ENCODE measurements around the gene LAMA2. TPM values are rescaled to one million over a fixed set of nuclear protein-coding genes. Genes with fewer than 3 reads are reported as not detected.

LAMA2 gene
- total and polyA plus RNA-seq, 8 donors: 3.4 to 110 (median 31.6) TPM

DNA sequence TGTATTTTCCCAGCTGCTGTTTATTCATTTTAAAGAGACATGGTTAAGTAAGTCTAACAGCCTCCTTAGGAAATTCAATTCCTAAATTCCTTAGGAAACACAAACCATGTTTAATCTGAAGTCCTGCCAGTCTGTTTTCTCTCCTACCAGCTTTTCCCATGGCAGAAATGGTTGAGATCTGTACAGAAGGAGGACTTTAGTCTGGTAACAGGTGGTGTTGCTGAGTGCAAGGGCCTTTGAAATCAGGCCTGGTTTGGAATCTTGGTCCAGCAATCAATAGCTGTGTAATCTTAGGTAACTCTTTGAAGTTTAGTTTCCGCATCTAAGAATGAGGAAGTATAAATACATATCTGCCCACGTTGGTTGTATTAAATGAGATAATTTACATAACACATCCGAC is 232.5 kb downstream of the LAMA2 start:
- WGBS, 5 donors: 24 to 59% (median 29%) methylated on average over 3 of the region's 3 CpGs
- Histone ChIP-seq H3K27ac (peak overlapping the region in 1 of 5 donors; percentile 44), H3K9me3 (no peaks in the 10 kb centered on the region), H3K27me3 (no peaks in the 10 kb centered on the region), H3K4me3 (no peak overlapping the region), H3K4me1 (peaks cover 0 to 23% (median 16%) of the 10 kb centered on the region in 4 donors), H3K36me3 (no peaks in the 10 kb centered on the region)
- intact Hi-C loops (cut with DNase I; ENCODE audit: low total_unique reads): no loop called here
- TF ChIP-seq, protein P1, sequence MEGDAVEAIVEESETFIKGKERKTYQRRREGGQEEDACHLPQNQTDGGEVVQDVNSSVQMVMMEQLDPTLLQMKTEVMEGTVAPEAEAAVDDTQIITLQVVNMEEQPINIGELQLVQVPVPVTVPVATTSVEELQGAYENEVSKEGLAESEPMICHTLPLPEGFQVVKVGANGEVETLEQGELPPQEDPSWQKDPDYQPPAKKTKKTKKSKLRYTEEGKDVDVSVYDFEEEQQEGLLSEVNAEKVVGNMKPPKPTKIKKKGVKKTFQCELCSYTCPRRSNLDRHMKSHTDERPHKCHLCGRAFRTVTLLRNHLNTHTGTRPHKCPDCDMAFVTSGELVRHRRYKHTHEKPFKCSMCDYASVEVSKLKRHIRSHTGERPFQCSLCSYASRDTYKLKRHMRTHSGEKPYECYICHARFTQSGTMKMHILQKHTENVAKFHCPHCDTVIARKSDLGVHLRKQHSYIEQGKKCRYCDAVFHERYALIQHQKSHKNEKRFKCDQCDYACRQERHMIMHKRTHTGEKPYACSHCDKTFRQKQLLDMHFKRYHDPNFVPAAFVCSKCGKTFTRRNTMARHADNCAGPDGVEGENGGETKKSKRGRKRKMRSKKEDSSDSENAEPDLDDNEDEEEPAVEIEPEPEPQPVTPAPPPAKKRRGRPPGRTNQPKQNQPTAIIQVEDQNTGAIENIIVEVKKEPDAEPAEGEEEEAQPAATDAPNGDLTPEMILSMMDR (IDR thresholded peaks at IDR 0.05): no peak
- peak in 1 of 3 donors; percentile 43 for TF ChIP-seq POLR2AphosphoS5 (IDR thresholded peaks at IDR 0.05)
- no peak for DNase-seq

DNA sequence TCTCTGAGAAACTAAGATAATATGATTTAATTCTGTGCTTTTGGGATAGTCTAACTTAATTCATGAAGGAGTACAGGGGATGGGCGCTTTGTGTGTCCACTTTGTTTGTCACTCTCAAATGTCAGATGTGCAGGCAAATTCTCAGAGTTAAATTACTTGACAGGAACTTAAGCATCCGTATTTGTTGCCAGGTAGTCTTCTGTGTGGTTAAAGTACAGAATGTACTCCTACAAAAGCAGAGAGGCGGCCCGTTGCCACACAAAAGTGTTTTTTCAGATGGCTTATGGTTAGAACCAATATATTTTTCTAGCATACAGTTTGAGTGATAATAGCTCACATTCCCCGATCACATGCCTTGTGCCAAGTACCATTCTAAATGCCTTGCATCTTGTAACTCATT is 234.4 kb downstream of the LAMA2 start:
- H3K27me3 ChIP-seq: no peaks in the 10 kb centered on the region
- intact Hi-C loops (cut with DNase I; ENCODE audit: low total_unique reads): no loop called here
- 73 to 91% (median 80%) methylated on average over 5 of the region's 5 CpGs for WGBS, 5 donors
- no peak overlapping the region for H3K27ac ChIP-seq
- no peak for DNase-seq
- no peaks in the 10 kb centered on the region for H3K9me3 ChIP-seq
- no peaks in the 10 kb centered on the region for H3K36me3 ChIP-seq
- H3K4me3 ChIP-seq: no peak overlapping the region
- no peak for TF ChIP-seq EP300 (IDR thresholded peaks at IDR 0.05)
- TF ChIP-seq POLR2A (IDR thresholded peaks at IDR 0.05): no peak
- TF ChIP-seq, protein P1 (IDR thresholded peaks at IDR 0.05): no peak
- TF ChIP-seq POLR2AphosphoS5 (IDR thresholded peaks at IDR 0.05): no peak
- H3K4me1 ChIP-seq: peaks cover 0 to 13% (median 9%) of the 10 kb centered on the region in 4 donors

DNA sequence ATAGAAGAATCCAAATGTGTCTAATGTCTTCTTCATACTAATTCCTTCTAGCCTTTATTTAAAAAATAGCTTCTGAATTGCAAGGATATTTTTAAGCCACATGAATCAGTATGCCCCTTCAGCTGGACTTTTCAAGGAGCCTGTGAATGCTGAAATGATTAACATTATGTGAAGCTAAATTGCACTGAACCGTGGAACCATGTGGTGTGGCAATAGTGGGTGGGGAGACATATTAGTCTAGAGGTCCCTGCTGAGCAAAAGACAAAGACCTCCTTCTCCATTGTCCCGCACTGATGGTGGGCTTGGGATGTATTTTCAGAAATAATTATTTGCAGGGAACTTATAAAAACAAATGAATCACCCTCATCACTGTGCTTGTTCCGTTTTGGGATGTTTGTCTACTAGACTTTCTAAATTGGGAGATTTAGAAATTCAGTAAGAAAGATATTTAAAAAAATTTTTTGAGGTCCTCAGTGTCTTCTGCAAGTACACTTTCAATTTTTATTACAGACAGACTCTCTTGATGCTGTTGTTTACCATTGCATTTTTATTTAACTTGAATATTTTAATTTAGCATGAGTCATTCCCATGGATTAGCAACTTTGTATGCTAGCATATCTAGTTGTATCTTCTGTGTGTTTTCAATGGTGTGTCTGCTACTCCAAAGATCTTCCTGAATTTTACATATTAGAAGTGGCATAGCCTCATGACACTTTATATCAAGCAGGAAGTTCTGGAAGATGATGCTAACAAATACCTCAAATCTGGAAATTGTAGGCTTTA is 238.1 kb downstream of the LAMA2 start:
- Histone ChIP-seq H3K9me3 (no peaks in the 10 kb centered on the region), H3K4me3 (no peak overlapping the region), H3K27ac (no peak overlapping the region), H3K36me3 (no peaks in the 10 kb centered on the region), H3K27me3 (no peaks in the 10 kb centered on the region), H3K4me1 (peaks cover 0 to under 1% (median 0%) of the 10 kb centered on the region in 4 donors)
- 69 to 81% (median 73%) methylated on average over 3 of the region's 3 CpGs for WGBS, 5 donors
- no peak for DNase-seq
- no peak for TF ChIP-seq POLR2A (IDR thresholded peaks at IDR 0.05)
- TF ChIP-seq, protein P1 (IDR thresholded peaks at IDR 0.05): no peak
- TF ChIP-seq EP300 (IDR thresholded peaks at IDR 0.05): no peak
- no peak for TF ChIP-seq POLR2AphosphoS5 (IDR thresholded peaks at IDR 0.05)
- intact Hi-C loops (cut with DNase I; ENCODE audit: low total_unique reads): no loop called here

DNA sequence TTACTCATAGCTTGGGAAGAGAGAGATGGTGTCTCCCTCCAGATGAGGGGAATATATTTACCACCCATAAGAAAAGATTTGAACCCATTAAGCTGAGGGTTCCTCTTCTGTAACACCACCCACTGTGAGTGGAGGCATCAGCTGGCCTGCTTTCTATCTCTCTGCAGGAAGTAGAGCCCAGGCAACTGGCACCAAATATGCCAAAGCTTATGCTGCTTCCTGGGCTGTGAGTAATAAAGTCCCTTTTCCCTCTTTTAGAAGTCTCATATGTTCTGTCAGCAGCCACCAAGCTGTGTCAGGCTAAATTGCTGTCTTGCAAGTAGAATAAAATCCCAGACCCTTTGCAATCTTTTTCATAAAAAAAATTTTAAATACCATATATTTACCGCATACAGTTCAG is 241.4 kb downstream of the LAMA2 start:
- intact Hi-C loops (cut with DNase I; ENCODE audit: low total_unique reads): no loop called here
- 92 to 100% (median 97%) methylated on average over 1 of the region's 1 CpG for WGBS, 5 donors
- no peaks in the 10 kb centered on the region for H3K9me3 ChIP-seq
- H3K4me1 ChIP-seq: no peaks in the 10 kb centered on the region
- H3K27me3 ChIP-seq: no peaks in the 10 kb centered on the region
- H3K27ac ChIP-seq: no peak overlapping the region
- no peak for DNase-seq
- no peak for TF ChIP-seq POLR2AphosphoS5 (IDR thresholded peaks at IDR 0.05)
- TF ChIP-seq EP300 (IDR thresholded peaks at IDR 0.05): no peak
- no peak for TF ChIP-seq POLR2A (IDR thresholded peaks at IDR 0.05)
- TF ChIP-seq, protein P1 (IDR thresholded peaks at IDR 0.05): no peak
- no peaks in the 10 kb centered on the region for H3K36me3 ChIP-seq
- H3K4me3 ChIP-seq: no peak overlapping the region

All from stomach (tissue), 9 donors.